ENCODE measurements around the gene TMEM69.

TMEM69 gene, protein sequence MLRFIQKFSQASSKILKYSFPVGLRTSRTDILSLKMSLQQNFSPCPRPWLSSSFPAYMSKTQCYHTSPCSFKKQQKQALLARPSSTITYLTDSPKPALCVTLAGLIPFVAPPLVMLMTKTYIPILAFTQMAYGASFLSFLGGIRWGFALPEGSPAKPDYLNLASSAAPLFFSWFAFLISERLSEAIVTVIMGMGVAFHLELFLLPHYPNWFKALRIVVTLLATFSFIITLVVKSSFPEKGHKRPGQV

GRCh38 chr1:45687754-45688740 is at the start of gene TMEM69:
TMEM69 (plus strand) TSS chr1:45688181; CDS start chr1:45691069, 2,888 bp downstream.
- peak; percentile 80 for DNase-seq (ENCODE audit: low spot score)
- no peak for TF ChIP-seq CTCF (IDR thresholded peaks at IDR 0.05; ENCODE audit: extremely low read depth, insufficient read depth, missing control alignments)
- in situ Hi-C loops (cut with MboI; ENCODE audit: low pct_unique_long_range_greater_than_20kb, low sequenced_read_pairs, unreplicated experiment), result no loop called here

DNA sequence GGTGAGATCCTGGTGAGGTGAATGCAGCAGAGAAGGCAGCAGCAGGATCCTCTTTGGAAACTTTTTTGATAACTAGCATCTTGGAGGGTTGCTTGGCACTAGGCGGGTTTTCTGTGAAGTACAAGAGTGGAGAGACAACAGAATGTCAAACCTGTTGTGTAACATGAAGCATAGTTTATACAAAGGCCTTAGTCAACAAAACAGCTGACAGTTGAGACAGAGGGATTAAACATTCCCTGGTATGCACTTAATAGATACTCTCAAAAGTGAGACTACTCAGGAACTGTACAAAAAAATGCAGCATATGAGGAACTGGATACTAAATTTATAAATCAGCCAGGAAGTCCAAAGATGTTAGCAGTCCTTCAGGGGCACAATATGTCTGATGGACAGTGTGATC is 47.7 kb upstream of the TMEM69 start:
- in situ Hi-C loops (cut with MboI; ENCODE audit: low pct_unique_long_range_greater_than_20kb, low sequenced_read_pairs, unreplicated experiment), result no loop called here
- DNase-seq (ENCODE audit: low spot score), result no peak
- no peak for TF ChIP-seq CTCF (IDR thresholded peaks at IDR 0.05; ENCODE audit: extremely low read depth, insufficient read depth, missing control alignments)

DNA sequence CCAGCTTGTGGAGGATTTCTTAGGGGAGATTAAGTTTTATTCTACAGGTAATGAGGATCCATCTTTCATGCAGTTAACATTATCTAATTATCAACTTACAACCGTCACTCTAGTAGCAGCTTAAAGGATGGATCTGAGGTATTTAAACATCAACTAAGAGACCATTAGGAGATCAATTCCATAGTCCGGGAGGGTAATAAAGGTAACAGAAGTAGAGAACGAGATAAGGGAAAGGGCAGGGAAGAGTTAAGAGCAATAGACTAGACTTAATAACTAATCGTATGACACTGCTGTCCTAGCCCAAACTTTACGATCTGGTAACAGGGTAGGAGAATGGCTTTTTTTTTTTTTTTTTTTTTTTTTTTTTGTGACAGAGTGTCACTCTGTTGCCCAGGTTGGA is 44.7 kb upstream of the TMEM69 start:
- no peak for DNase-seq (ENCODE audit: low spot score)
- TF ChIP-seq CTCF (IDR thresholded peaks at IDR 0.05; ENCODE audit: extremely low read depth, insufficient read depth, missing control alignments), result no peak
- in situ Hi-C loops (cut with MboI; ENCODE audit: low pct_unique_long_range_greater_than_20kb, low sequenced_read_pairs, unreplicated experiment), result no loop called here

GRCh38 chr1:45643978-45644377 is 44.0 kb upstream of the TMEM69 start:
- in situ Hi-C loops (cut with MboI; ENCODE audit: low pct_unique_long_range_greater_than_20kb, low sequenced_read_pairs, unreplicated experiment), result no loop called here
- no peak for DNase-seq (ENCODE audit: low spot score)
- no peak for TF ChIP-seq CTCF (IDR thresholded peaks at IDR 0.05; ENCODE audit: extremely low read depth, insufficient read depth, missing control alignments)

DNA sequence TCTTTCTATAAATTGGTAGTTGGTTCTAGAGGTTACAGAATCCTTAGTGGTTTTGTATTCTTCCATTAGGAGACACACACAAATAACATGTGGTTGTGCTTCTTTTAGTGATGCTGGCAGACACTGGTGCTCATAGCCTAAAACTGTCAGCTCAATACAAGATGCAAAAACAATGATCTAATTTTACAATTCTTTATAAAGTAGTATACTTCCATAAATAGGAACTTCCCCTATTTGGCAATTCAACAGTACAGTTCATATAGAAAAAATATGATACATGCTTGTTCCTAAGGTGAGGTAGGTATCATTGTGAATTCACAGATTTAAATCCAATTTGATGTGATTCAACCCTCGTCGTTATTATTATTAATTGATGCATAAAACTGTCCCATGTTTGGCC is 43.3 kb upstream of the TMEM69 start:
- in situ Hi-C loops (cut with MboI; ENCODE audit: low pct_unique_long_range_greater_than_20kb, low sequenced_read_pairs, unreplicated experiment), result no loop called here
- no peak for DNase-seq (ENCODE audit: low spot score)
- no peak for TF ChIP-seq CTCF (IDR thresholded peaks at IDR 0.05; ENCODE audit: extremely low read depth, insufficient read depth, missing control alignments)

GRCh38 chr1:45647248-45648021 is 40.5 kb upstream of the TMEM69 start:
- TF ChIP-seq CTCF (IDR thresholded peaks at IDR 0.05; ENCODE audit: extremely low read depth, insufficient read depth, missing control alignments), result no peak
- in situ Hi-C loops (cut with MboI; ENCODE audit: low pct_unique_long_range_greater_than_20kb, low sequenced_read_pairs, unreplicated experiment), result no loop called here
- no peak for DNase-seq (ENCODE audit: low spot score)
